NCI-H526 treated with DMSO at 0.1 percent for 48 hours (cell line): ENCODE results near the gene SNRPF.
"Not testable (repeated sequence)": the region's sequence is repeated elsewhere in the genome, so short reads cannot be mapped to it uniquely, and the experiment has no call there.

Source experiments
- DNase-seq: peaks from one replicate; lab custom pipeline; 2025; lab: John Stamatoyannopoulos, UW

Gene SNRPF

DNA sequence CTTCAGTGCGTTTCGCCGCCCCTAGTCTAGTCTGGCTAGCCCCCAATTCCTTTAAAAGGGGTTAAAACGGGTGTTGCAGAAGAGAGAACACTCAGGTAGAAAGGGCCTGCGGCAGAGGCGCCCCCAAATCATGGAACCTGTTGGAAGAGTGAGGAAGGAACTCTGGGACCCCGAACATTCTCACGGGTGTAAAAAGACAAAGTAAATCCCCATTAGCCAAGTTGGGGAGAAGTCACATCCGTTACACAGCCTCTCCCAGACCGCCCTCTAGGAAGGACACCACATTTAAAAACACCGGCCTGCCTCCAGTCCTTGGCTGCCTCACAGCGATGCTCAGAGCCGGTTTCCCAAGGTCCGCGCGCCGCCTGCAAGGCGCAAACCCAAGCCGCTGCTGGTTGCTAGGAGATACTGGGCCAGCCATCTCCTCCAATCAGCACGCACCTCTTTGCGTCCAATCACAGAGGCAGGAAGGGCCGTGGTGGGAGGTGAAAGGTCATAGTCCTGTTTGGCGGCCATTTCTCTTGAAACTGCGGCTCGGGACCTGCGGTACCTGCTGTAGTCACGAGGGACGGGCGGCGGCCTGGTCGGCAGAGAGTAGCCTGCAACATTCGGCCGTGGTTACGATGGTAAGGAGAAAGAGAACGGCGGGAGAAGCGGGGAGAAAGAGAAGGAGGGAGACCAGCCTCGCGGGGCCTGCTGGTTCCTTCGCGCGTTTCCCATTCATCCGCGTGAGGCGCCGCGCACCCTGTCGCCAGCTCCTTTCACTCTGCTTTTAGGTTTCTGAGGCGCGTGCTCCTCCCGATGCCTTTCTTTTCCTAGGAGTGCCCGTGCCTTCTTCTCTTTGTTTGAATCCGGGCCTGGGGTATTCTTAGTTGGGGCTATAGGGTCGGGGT is at the start of gene SNRPF:
Gene SNRPF, plus strand, starts transcription at position 502 of the 893 bp plus-strand sequence. Its CDS starts 122 bp downstream, at position 624.
- DNase-seq, result peak; percentile 94

DNA sequence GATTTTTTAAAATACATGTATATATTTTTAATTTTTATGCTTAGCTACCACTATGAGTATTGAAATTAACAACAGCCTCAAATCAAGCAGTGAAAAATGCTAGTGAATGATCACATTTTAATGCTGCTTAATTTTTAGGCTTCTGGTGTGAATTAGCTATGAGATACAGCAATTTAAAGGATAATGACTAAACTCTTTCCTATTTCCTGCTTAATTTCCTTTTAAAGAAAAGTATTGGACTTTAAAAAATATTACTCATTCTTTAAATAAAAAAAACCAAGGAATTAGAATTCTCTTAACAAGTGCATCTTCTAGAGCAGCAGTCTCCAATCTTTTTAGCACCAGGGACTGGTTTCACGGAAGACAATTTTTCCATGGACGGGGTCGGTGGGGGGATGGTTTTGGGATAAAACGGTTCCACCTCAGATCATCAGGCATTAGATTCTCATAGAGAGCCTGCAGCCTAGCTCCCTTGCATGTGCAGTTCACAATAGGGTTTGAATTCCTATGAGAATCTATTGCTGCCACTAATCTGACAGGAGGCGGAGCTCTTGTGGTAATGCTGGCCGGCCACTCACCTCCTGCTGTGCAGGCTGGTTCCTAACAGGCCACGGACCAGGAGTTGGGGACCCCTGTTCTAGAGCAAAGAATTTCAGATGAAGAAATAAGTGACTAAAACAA is 49.6 kb upstream of the SNRPF start:
- DNase-seq, result no peak

DNA sequence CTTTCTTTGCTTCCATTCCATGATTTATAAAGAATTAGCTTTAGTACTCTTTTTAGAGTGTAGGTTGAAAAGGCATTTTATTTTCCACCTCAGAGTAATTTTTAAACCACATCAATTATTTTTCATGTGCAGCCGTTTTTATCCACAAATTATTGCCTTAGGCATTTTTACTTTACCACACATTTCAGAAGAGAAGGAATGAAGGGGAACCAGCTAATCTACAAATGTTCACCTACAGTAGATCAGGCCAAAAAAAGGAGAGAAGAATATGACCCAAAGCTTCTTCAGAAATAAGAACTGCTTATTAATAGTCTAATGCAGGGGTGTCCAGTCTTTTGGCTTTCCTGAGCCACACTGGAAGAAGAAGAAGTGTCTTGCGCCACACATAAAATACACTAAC is 48.3 kb upstream of the SNRPF start:
- DNase-seq, result no peak

DNA sequence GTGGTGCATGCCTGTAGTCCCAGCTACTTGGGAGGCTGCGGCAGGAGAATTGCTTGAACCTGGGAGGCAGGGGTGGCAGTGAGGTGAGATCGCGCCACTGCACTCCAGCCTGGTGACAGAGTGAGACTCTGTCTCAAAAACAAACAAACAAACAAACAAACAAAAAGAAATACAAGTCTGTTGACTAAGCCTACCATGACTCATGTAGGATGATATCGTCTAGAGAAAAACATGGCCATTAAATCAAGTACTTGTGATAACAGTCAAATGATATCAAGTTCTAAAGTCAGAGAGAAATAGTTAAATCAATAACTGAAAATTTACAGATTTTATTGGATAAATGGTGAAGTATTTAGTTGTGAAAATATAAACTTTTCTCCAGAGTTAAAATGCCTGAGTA is 46.6 kb upstream of the SNRPF start:
- not testable (repeated sequence) for DNase-seq

DNA sequence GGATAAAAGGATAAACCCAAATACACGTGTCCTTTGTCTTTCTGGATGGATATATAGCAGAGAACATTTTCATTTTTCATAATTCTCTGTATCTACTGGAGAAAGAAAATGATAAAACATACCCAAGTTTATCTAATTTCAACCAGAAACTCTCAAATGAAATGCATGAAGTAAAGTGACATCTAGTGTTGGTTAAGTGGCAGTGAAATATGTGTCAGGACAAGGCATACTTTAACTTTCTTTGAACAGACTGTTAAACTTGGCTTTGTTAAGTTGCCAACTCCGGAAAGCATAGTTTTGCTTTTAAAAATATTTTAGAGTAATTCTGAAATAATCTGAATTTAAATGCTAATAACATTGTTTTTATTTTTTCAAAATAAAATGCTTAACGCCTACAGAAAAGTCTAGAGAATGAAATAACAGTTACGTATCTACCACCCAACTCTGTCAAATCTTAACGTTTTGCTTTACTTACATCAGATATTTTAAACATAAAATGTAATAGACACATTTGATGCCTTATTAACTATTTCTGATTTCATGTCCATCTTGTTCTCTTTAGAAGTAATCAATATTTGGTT is 43.0 kb upstream of the SNRPF start:
- peak; percentile 11 for DNase-seq

DNA sequence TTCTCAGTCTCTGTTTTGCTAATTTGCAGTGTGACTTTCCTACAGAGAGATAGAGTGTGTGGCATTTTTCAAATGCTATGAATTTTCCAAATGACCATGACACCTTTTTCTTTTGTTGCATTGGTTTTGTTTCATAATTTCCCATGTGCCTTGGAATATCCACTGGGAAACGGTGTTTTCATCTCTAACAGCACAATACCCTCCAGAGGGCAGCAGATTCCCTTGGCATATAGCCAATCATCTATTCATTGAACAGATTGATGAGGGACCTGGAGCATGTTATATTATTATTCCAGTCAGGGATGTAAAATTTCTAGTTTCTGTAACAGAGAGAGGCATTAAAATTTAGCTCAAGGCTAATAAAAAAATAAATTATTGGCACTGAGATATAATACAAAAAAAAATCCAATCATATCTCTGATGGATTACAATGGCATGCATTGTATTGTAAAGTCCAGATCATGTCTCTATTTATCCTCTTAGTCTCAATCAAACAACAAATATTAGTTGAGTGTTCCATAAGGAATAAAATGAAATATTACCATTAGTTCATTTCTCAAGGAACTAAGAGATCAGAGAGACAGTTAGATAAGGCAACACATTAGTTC is 38.6 kb upstream of the SNRPF start:
- peak; percentile 5 for DNase-seq

DNA sequence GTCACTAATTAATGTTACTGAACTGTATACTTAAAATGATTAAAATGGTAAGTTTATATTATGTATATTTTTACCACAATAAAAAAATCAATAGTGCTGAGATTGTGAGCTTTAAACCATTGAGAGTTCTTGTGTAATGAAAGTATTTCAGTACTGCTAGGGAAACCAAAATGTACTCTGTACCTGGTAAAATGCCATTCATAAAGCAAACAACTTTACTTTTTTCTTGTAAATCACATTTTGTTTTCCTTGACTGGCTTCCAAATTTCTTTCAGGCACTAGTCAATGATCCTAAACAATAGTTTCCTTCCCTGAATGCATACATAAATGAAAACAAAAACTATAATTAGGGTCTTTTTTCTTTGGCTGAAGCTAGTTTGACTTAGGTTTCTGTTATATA is 29.4 kb upstream of the SNRPF start:
- no peak for DNase-seq

- DNase-seq, result no peak
Measured at GRCh38 chr12:95830335-95831089, 28.2 kb upstream of the SNRPF start.

GRCh38 chr12:95834572-95834971 is 24.2 kb upstream of the SNRPF start:
- no peak for DNase-seq

- DNase-seq, result no peak
Measured at GRCh38 chr12:95836185-95836609, 22.6 kb upstream of the SNRPF start.

DNA sequence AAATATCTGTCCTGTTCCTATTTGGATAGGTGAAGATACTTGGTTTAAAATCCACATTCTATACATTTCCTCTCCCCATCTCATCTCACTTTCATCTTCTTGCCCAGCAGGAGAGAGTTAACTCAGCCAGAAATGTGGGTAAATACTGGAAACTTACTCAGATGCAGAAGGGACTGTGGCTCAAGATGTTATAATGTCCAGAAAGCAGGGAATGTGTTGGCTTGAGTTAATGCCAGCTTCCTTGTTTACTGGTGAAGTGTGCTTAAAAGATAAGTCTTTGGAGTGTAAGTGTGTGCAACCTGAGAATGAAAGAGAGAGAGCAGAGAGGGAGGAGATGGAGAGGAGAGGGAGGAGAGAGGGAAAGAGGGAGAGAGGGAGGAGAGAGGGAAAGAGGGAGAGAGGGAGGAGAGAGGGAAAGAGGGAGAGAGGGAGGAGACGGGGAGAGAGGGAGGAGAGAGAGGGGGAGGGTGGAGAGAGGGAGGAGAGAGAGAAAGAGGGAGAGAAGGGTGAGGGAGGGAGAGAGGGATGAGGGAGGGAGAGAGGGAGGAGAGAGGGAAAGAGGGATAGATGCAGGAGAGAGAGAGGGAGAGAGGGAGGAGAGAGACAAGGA is 22.0 kb upstream of the SNRPF start:
- no peak for DNase-seq

DNA sequence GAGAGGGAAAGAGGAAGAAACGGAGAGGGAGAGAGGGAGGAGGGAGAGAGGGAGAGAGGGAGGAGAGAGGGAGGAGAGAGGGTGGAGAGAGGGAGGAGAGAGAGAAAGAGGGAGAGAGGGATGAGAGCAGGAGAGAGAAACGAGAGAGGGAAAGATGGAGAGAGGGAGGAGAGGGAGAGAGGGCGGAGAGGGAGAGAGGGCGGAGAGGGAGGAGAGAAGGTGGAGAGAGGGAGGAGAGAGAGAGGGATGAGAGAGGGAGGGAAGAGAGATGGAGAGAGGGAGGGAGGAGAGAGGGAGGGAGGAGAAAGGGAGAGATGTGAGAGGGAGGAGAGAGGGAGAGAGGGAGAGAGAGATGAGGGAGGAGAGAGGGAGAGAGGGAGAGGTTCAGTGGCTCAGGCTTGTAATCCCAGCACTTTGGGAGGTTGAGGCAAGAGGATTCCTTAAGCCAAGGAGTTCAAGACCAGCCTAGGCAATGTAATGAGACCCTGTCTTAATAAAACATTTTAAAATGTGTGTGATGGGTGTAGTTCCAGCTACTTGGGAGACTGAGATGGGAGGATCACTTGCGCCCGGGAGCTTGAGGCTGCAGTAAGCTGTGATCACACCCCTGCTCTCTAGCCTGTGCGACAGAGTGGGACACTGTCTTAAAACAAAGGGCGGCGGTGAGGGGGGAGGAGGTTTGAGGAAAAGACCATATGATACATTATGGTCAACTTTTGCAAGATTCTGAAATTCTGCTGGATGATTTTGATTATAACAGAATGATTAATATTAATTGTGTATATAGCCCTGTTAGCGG is 21.3 kb upstream of the SNRPF start:
- DNase-seq, result no peak

DNA sequence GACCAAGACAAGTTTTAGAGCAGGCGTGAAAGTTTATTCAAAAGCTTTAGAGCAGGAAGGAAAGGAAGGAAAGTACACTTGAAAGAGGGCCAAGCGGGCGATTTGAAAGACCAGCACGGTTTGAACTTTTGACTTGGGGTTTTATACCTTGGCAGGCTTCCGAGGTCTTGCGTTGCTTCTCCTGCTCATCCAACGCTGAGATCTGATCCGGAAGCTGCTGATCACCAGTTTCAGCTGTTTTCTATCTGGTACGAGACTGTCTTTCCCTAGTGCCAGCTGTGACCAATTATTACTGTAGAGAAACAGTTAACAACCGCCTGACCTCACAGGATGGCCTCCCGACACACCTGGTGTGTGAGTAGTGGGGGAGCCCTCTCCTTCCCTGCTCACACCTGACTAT is 20.6 kb upstream of the SNRPF start:
- no peak for DNase-seq

- not testable (repeated sequence) for DNase-seq
Measured at GRCh38 chr12:95842426-95842825, 16.3 kb upstream of the SNRPF start.

DNA sequence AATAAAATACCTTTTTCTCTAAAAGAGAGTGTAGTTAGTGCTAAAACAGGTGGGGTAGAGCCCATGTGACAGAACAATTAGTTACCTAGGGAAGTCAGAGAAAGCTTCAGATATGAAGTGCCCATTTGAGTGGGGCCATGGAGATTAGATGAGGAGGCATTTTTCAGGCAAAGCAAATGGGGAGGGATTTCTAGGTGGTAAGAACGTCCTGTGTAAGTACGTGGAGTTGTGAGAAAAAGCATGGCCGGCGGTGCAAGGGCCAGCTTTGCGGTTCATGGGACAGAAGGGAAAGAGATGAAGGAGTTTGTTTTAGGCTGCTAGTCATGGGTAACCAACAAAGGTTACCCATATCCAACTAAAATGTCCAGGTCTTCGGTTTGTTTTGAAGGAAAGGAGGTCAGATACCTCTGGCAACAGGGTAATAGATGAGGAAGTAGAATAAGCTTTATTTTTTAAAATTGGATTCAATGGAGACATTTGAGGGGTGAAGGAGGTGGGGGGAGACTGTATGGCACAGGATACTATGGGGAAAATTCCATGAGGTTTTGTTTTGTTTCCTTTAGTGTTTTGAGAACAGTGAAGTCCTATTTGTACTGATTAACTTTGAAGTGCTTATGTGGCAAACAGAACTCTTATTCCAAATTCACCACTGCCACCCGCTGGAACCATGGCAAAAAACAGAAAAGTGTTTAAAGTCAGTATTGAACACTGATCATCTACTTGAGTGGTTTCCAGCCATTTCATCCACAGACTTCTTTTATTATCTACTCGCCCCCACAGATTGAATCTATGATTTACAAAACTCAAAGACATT is 10.0 kb upstream of the SNRPF start:
- DNase-seq, result no peak

DNA sequence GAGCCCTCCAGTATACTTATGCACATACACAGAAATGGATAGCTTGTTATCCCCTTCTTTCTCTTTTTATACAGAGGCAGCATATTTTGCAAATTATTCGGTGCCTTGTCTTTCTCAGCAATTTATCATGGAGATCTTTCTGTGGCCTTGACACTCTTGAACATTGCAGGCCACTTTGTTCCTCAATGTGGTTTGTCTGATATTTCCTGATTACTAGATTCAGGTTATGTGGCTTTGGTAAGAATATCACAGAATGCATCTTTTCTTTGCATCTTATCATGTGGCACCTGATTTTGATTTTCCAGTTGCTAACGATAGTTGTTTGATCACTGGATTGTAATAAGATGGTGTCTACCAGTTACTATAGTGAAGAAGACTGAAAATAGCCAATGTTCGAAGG is 7.1 kb upstream of the SNRPF start:
- DNase-seq, result no peak

GRCh38 chr12:95852133-95852532 is 6.6 kb upstream of the SNRPF start:
- DNase-seq, result no peak

DNA sequence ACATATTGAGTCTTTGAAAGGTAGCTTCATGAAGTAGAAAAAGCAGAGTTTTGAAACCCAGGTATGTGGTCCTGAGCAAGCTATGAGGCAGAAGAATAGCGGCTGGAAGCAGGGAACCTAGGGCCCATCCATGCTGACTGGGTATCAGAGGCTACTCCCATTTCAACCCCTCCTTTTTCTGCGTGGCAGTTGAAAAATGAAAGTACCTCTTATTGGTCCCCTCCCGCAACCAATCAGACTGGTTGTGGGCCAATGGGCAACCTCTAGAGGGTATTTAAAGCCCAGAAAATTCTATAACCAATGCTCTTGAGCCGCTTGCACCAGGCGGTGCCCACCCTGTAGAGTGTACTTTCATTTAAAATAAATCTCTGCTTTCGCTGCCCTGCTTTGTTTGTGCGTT is 1.6 kb upstream of the SNRPF start:
- DNase-seq, result no peak

DNA sequence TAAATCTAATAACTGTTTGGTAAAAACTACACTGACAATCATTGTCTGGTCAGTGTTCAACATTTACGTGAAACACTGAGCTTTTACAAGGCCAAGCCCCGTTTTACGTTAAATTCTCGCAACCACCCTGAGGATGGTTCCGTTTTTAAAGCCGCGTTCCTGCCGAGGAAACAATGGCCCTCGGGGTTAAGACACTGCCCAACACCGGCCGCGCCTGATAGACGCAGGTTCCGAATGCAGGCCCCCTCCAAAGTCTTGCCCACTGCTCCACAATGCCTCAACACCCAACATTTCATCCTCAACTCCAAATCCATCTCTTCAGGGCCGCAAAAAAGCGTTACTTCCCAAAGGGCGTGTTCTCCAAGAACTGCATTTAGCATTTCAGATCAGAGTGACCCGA is 953 bp upstream of the SNRPF start:
- no peak for DNase-seq
